GM19099 (cell line): Measurements from ENCODE around the gene SGMS1.

Experiments used
- POLR2A ChIP-seq: IDR thresholded peaks from 3 replicates; pipeline ENCODE4 v1.6.1; 2011; ENCODE audit warnings: low read depth; ENCODE audit not compliant: insufficient read length; ENCODE audit errors: extremely low read depth

The SGMS1 gene

DNA sequence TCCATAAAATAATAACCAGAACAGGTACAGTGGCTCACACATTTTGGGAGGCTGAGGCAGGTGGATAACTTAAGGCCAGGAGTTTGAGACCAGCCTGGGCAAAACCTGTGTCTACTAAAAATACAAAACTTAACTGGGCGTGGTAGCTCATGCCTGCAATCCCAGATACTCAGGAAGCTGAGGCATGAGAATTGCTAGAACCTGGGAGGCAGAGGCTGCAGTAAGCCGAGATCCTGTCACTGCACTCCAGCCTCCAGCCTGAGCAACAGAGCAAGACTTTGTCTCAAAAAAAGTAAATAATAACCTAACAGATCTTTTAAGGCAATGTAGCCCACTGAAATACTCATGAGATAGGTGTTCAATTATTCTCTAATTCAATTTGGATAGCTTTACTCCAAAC lies 265.3 kb downstream of the SGMS1 start:
- no peak for TF ChIP-seq POLR2A

DNA sequence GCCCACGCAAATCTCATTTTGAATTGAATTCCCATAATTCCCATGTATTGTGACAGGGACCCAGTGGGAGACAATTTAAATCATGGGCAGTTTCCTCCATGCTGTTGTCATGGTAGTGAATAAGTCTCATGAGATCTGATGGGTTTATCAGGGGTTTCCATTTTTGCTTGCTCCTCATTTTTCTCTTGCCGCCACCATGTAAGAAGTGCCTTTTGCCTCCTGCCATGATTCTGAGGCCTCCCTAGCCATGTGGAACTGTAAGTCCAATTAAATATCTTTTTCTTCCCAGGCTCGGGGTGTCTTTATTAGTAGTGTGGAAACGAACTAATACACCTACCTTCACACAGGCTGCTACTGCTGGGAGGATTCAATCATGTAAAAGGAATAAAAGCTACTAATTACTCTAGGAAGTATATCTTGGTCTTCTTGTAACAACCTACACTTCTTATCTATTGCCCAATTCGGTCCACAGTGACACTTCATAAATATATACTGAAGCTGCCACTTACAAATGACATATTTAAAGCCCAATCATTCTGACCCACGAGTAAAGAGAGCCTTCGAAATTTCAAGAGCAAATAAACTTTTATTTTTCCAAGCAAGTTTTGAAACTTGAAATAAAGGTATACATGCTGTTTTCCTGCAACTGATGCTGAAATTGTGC lies 272.1 kb downstream of the SGMS1 start:
- no peak for TF ChIP-seq POLR2A

DNA sequence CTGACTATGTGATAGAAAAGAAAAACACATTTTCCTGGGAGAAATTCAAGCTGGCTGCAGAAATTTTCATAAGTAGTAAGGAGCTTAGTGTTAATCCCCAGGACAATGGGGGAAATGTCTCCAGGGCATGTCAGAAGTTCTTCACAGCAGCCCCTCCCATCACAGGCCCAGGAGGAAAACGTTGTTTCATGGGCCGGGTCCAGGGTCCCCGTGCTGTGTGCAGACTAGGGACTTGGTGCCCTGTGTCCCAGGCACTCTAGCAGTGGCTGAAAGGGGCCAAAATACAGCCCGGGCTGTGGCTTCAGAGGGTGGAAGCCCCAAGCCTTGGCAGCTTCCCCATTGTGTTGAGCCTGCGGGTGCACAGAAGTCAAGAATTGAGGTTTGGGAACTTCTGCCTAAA lies 273.4 kb downstream of the SGMS1 start:
- TF ChIP-seq POLR2A = no peak

DNA sequence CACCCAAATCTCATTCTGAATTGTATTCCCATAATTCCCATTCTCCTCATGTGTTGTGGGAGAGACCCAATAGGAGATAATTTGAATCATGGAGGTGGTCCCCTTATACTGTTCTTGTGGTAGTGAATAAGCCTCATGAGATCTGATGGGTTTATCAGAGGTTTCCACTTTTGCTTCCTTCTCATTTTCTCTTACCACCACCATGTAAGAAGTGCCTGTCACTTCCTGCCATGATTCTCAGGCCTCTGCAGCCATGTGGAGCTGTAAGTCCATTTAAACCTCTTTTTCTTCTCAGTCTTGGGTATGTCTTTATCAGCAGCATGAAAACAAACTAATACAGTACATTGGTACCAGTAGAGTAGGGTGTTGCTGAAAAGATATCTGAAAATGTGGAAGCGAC lies 274.2 kb downstream of the SGMS1 start:
- no peak for TF ChIP-seq POLR2A

DNA sequence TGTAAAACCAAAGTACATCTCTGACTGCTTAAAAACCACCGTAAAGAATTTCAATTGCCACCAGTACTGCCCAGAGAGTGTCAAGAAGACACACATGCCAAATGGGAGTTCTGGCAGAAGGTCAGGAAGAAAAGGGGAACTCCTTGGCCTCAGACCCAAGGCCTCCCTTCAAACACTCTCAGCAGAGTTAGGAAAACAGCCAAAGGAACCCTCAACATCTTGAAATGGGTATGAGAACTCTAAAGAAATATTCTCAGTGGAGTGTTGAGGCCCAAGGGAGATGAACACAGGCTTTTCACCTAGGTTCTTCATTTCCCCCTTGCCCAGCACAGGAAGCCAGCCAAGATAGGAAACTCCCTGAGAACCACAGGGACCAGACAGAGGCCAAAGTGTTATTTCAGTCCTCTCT lies 276.4 kb downstream of the SGMS1 start:
- TF ChIP-seq POLR2A = no peak

DNA sequence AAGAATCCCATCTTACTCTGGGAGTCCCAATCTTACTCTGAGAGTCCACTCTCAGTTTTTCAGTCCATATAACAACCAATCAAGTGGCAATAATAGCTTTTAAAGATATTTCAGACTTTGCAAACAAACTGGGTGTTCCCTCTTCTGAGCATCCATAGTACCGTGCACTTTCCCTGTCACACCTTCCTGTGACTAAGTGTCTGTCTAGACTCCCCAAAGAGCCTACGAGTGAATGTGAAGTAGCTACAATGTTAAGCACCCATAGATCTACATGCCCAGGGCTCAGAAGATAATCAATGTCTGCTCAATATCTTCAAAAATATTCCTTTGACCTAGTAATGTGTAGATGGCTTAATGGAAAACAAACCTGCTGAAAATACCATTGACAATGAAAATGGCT lies 276.8 kb downstream of the SGMS1 start:
- no peak for TF ChIP-seq POLR2A

DNA sequence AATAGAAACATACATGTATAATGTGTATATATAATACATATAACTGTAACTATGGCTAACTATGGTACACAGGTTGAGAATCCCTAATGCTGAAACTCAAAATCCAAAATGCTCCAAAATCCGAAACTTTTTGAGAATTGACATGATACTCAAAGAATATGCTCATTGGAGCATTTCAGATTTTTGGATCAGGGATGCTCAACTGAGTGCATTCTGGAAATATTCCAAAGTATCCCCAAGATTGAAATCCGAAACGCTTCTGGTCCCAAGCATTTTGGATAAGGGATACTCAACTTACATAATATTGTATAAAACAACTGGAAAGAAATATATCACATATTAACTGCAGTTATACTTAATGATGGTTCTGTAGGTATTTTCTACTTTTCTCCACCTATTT lies 278.2 kb downstream of the SGMS1 start:
- no peak for TF ChIP-seq POLR2A

DNA sequence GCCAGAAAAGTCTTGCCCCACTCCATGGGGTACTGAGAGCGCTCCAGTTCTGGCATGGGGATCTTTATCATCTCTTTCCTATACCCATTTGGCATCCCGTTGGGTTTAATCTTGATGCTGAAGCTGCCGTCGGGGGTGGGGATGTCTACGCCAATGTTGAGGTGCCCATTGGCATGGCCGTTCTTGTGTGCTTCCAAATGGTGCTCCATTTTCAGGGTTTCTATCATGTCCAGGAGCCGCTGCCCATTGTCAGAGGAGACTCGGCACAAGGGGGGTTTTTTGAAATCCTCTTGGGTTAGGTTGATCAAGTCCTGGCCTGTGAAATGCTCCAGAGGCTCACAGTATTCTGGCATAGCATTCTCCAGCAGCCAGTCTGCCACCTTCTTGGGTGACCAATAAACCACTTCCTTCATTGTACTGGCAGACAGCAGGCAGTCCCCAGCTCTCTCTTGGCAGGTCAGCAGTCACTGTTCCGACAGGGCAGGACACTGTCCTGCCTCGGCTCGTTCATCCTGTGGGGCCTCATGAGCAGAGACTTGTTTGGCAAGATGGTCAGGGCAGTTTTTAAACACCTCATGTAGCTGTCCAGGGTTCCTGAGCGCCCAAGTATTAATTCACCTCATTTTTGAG lies 279.9 kb downstream of the SGMS1 start:
- no peak for TF ChIP-seq POLR2A

DNA sequence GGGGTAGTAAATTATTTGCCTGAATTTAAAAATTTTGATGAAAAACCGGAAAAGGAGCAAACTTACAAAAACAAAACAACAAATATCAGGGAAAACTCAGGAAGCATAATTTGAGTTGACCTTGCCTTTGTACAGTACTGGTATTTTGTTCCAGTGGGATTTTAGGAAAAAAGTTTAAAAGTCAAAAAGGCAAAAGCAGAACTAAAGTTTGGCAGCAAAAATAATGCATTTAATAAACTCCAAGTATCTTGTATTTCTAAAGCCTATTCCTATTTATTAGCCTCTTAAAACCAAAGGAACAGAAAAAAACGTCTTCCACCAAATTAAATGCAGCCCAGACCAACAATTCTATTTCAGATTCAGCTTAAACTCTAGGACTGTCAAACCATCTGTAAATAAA lies 281.8 kb downstream of the SGMS1 start:
- no peak for TF ChIP-seq POLR2A

DNA sequence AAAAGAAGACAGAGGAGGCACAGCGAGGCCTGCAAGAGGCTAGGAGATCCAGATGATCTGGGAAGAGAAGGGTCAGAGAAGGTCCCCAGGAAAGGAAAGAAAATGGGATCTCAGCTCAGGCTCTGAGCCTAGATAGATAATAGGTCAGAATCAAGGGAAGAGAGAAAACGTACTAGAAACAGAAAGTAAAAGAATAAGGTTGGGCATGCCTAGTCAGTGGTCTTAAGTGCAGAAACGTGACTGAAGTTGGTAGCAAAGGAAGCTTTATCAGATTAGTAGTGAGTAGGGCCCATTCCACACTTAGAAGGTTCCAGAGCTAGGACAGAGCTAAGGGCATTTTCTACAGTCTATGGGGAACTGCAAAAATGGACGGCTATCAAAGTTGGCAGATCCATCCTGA lies 287.6 kb downstream of the SGMS1 start:
- TF ChIP-seq POLR2A = no peak

DNA sequence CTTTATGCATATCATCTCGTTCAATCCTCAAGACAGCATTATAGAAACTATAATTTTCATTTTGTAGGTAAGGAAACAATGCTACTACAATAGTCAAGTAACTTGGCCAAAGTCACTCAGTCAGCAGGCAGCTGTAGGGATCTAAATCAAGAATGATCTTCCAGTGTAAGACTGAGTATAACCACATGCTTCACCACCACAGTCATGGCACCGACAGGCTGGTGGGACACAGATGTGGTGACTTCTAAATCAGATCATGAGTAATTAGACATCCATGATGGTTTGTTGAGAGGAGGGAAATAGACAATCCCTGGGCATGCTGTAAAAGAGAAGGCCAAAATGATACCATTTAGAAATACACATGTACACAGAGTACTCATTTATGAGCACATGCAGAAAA lies 288.4 kb downstream of the SGMS1 start:
- TF ChIP-seq POLR2A = no peak

DNA sequence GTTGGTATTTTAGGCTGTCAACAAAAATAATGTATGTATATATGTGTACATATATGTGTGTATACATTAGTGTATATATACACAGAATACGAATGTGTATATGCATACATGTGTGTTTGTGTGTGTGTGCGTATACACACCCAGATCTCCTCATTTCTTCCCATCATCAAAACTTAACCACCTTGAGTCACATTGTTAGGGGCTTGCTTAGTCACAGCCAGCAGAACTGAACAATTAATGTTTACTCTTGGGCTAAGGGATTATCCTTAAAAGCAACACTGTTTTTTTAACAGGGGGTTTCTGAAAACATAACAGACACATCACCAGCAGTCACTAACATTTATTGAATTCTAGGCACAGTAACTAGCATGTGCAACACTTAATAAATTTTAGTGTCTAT lies 289.5 kb downstream of the SGMS1 start:
- no peak for TF ChIP-seq POLR2A

DNA sequence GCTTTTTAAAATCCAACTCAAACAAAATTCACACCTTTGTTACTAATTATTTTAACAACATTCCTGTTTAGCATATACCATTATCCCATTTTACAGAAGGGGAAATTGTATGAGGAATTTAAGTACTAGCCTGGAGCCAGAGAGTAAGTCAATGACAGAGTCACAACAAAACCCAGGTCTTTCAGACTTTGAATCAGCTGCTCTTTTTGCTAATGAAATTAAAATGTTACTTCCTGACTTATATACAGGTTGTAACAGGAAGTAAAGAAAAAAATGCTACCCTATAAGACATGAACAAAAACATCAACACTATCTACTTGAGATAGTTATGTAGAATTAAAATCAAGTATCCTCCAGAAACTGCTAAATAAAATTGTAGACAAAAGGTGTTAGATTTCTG lies 289.9 kb downstream of the SGMS1 start:
- TF ChIP-seq POLR2A = no peak

DNA sequence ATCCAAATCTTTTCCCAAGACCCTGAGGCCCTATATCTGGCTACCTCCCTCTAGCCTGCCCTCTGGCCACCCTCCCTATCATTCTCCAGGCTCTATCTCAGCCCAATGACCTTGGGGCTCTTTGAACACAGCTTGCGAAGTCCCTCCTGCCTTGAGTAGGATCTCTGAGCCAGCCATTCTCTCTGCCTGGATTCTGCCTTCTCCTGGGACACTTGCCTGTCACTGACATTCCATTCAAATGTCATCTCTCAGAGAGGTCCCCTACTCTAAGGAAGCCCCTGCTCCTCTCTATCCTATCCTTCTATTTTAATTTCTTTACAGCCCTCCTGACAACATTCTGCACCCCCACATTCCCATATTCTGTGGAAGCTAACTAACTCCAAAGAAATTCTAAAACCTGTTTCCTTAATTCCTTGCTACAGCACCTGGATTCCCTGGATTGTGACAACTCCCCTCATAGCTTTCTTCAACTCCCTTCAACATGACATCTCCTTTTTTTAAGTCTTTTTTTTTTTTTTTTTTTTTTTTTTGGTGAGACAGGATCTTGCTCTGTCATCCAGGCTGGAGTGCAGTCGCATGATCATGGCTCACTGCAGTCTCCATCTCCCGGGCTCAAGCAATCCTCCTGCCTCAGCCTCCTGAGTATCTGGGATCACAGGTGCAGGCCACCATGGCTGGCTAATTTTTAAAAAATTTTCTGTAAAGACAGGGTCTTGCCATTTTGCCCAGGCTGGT lies 291.5 kb downstream of the SGMS1 start:
- no peak for TF ChIP-seq POLR2A

DNA sequence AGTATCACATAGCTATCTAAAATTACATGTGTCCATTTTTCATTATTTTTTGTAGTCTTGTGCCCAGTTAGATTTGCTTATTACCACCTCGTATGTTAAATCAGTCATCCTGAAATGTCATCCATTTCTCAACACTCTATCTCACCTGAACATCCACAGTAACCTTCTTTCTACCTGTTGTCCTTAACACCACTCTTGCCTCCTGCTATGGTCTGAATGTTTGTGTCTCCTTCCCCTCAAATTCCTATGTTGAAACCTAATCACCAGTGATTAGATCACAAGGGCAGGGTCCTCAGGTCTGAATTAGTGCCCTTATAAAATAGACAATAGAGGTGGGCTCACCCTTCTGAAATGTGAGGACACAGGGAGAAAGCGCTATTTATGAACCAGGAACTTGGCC lies 292.3 kb downstream of the SGMS1 start:
- no peak for TF ChIP-seq POLR2A
